GM19239 (cell line): Measurements from ENCODE around the gene GPR148.

Experiments
- DNase-seq: peaks from one replicate; pipeline ENCODE4 v3.0.0; 2011; ENCODE audit warnings: low spot score; ENCODE audit not compliant: insufficient read length
- FAIRE-seq: peaks from 2 replicates; lab custom pipeline; 2011; peaks lifted over from hg19 to GRCh38; lab: Jason Lieb, UNC

Gene GPR148

GRCh38 chr2:130766711-130767407 is 38.0 kb downstream of the GPR148 start:
- DNase-seq (no peak), FAIRE-seq (no peak)

DNA sequence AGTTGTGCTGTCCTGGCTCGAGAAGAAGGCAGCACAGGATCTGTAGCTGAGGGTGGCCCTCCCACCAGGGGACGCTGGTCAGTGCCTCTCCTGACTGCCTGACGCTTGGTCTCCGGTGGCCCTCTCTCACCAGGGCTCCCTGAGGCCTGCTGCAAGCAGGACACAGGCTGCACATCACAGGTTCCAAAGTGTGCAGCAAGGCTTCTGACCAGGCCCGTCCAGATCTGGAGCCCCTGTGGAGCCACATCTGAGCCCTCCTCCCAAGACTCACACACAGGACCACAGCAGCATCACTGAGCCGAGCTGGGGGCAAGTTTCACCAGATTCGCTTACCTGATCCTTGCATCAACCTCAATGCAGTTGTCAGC is 38.5 kb downstream of the GPR148 start:
- FAIRE-seq (no peak), DNase-seq (no peak)

DNA sequence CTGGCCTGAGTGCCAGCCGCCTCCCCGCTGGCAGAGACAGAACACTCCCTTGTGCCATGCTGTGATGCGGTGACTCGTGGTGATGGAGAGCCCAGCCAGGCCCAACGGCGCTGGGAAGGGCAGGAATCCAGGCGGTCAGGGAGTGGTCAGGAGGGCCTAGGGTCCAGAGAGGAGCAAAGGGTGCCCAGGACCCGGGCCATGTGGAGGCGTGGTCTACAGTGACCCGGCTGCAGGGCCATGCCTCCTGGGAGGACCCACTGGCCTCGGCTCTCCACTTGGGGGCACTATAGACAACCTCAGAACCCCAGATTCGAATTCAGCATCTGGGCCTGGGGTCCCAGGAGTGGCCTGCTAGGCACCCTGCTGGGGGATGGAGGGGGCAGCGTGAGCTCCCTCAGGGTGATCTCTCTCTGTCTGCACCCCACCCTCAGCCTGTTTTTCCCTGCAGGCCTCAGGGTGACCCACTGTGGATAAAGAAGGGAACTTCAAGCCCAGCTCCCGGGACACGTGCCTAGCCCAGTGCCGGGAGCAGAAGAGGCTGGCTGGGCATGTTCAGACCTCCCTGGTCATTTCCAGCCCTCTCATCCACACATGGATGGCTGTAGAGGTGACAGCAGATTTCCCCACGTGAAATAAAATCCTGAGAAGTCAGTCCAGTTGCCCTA is 39.5 kb downstream of the GPR148 start:
- no peak for FAIRE-seq
- no peak for DNase-seq

- DNase-seq, result no peak
Measured at GRCh38 chr2:130769343-130769907, 40.6 kb downstream of the GPR148 start.

GRCh38 chr2:130776550-130776949 is 47.7 kb downstream of the GPR148 start:
- FAIRE-seq (no peak), DNase-seq (no peak)

More at GRCh38 chr2:130769343-130769907, 40.6 kb downstream of the GPR148 start:
- no peak for FAIRE-seq

GRCh38 chr2:130778781-130779180 is 49.9 kb downstream of the GPR148 start:
- no peak for DNase-seq
- FAIRE-seq, result no peak
